ENCODE results near the gene NUF2.
"Not testable (repeated sequence)": the region's sequence is repeated elsewhere in the genome, so short reads cannot be mapped to it uniquely, and the experiment has no call there.

Gene NUF2

GRCh38 chr1:163290025-163290640, 31.6 kb upstream of the NUF2 start:
- no peak overlapping the region for H3K4me3 ChIP-seq (ENCODE audit: low read length)
- no peak overlapping the region for H3K4me2 ChIP-seq (ENCODE audit: low read length)

DNA sequence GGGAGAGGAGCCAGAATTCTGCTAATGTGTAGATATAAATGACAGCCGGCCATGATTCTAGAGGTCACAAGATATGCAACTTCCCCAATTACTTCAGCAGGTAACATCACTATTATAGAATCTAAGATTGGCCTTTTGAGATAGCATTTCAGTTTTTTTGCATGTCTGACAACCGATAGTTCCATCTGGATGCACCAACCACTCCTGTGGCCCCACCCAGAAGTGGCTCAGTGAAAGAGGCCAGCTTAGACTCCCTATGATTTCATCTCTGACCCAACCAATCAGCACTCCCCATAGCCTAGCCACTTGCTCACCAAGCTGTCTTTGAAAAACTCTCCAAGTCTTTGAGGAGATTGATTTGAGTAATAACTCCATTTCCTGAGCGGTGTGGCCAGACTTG, 30.3 kb upstream of the NUF2 start:
- Histone ChIP-seq H3K4me2 (ENCODE audit: low read length) (no peak overlapping the region), H3K79me2 (ENCODE audit: low read length) (no peaks in the 10 kb centered on the region), H3K4me3 (ENCODE audit: low read length) (no peak overlapping the region), H3K36me3 (replicated peaks; ENCODE audit: low read depth, low read length) (no peaks in the 10 kb centered on the region), H3K9me3 (ENCODE audit: insufficient read depth, low read length) (no peaks in the 10 kb centered on the region), H3K9ac (ENCODE audit: low read length) (no peak overlapping the region), H2AFZ (ENCODE audit: low read depth, low read length) (no peak overlapping the region), H4K20me1 (ENCODE audit: insufficient read depth, low read length) (no peaks in the 10 kb centered on the region), H3K27ac (ENCODE audit: low read length) (no peak overlapping the region), H3K27me3 (ENCODE audit: low read depth, low read length) (no peaks in the 10 kb centered on the region), H3K4me1 (ENCODE audit: low read length) (no peaks in the 10 kb centered on the region)
- no peak for TF ChIP-seq EZH2phosphoT487 (IDR thresholded peaks at IDR 0.05; ENCODE audit: low read depth)
- TF ChIP-seq, protein P1, sequence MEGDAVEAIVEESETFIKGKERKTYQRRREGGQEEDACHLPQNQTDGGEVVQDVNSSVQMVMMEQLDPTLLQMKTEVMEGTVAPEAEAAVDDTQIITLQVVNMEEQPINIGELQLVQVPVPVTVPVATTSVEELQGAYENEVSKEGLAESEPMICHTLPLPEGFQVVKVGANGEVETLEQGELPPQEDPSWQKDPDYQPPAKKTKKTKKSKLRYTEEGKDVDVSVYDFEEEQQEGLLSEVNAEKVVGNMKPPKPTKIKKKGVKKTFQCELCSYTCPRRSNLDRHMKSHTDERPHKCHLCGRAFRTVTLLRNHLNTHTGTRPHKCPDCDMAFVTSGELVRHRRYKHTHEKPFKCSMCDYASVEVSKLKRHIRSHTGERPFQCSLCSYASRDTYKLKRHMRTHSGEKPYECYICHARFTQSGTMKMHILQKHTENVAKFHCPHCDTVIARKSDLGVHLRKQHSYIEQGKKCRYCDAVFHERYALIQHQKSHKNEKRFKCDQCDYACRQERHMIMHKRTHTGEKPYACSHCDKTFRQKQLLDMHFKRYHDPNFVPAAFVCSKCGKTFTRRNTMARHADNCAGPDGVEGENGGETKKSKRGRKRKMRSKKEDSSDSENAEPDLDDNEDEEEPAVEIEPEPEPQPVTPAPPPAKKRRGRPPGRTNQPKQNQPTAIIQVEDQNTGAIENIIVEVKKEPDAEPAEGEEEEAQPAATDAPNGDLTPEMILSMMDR (IDR thresholded peaks at IDR 0.05; ENCODE audit: low read depth, low read length): no peak

More at GRCh38 chr1:163290025-163290640, 31.6 kb upstream of the NUF2 start:
- H3K79me2 ChIP-seq (ENCODE audit: low read length): no peaks in the 10 kb centered on the region
- no peak overlapping the region for H3K9ac ChIP-seq (ENCODE audit: low read length)
- H4K20me1 ChIP-seq (ENCODE audit: insufficient read depth, low read length): no peaks in the 10 kb centered on the region
- H2AFZ ChIP-seq (ENCODE audit: low read depth, low read length): no peak overlapping the region
- H3K27ac ChIP-seq (ENCODE audit: low read length): no peak overlapping the region
- H3K27me3 ChIP-seq (ENCODE audit: low read depth, low read length): no peaks in the 10 kb centered on the region
- H3K36me3 ChIP-seq (replicated peaks; ENCODE audit: low read depth, low read length): no peaks in the 10 kb centered on the region
- no peaks in the 10 kb centered on the region for H3K9me3 ChIP-seq (ENCODE audit: insufficient read depth, low read length)
- H3K4me1 ChIP-seq (ENCODE audit: low read length): peaks cover under 1% of the 10 kb centered on the region
- TF ChIP-seq, protein P1 (IDR thresholded peaks at IDR 0.05; ENCODE audit: low read depth, low read length): no peak
- no peak for TF ChIP-seq EZH2phosphoT487 (IDR thresholded peaks at IDR 0.05; ENCODE audit: low read depth)

- not testable (repeated sequence) for H3K36me3 ChIP-seq (replicated peaks; ENCODE audit: low read depth, low read length); H3K4me3 ChIP-seq (ENCODE audit: low read length); H2AFZ ChIP-seq (ENCODE audit: low read depth, low read length); H3K4me1 ChIP-seq (ENCODE audit: low read length); H3K27me3 ChIP-seq (ENCODE audit: low read depth, low read length); H3K4me2 ChIP-seq (ENCODE audit: low read length); H3K9me3 ChIP-seq (ENCODE audit: insufficient read depth, low read length); H4K20me1 ChIP-seq (ENCODE audit: insufficient read depth, low read length); H3K27ac ChIP-seq (ENCODE audit: low read length); H3K9ac ChIP-seq (ENCODE audit: low read length); H3K79me2 ChIP-seq (ENCODE audit: low read length)
Observed at GRCh38 chr1:163292153-163292552, 29.6 kb upstream of the NUF2 start.

DNA sequence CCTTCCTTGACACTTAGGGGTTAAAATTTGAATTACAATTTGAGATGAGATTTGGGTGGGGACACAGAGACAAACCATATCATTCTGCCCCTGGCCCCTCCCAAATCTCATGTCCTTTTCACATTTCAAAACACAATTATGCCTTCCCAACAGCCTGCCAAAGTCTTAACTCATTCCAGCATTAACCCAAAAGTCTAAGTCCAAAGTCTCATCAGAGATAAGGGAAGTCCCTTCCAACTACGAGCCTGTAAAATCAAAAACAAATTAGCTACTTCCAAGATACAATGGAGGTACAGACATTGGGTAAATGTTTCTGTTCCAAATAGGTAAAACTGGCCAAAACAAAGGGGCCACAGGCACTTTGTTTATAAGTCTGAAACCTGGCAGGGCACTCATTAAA, 28.3 kb upstream of the NUF2 start:
- not testable (repeated sequence) for H3K27ac ChIP-seq (ENCODE audit: low read length); H2AFZ ChIP-seq (ENCODE audit: low read depth, low read length); H4K20me1 ChIP-seq (ENCODE audit: insufficient read depth, low read length); H3K9me3 ChIP-seq (ENCODE audit: insufficient read depth, low read length); H3K4me2 ChIP-seq (ENCODE audit: low read length); H3K4me3 ChIP-seq (ENCODE audit: low read length); H3K36me3 ChIP-seq (replicated peaks; ENCODE audit: low read depth, low read length); H3K27me3 ChIP-seq (ENCODE audit: low read depth, low read length); H3K9ac ChIP-seq (ENCODE audit: low read length); H3K4me1 ChIP-seq (ENCODE audit: low read length); H3K79me2 ChIP-seq (ENCODE audit: low read length)

GRCh38 chr1:163295949-163296348, 25.8 kb upstream of the NUF2 start:
- Histone ChIP-seq H3K27ac (ENCODE audit: low read length) (no peak overlapping the region), H3K27me3 (ENCODE audit: low read depth, low read length) (no peaks in the 10 kb centered on the region), H3K36me3 (replicated peaks; ENCODE audit: low read depth, low read length) (peaks cover 11% of the 10 kb centered on the region), H3K79me2 (ENCODE audit: low read length) (no peaks in the 10 kb centered on the region), H3K9ac (ENCODE audit: low read length) (no peak overlapping the region), H3K4me3 (ENCODE audit: low read length) (no peak overlapping the region), H2AFZ (ENCODE audit: low read depth, low read length) (no peak overlapping the region), H4K20me1 (ENCODE audit: insufficient read depth, low read length) (no peaks in the 10 kb centered on the region), H3K9me3 (ENCODE audit: insufficient read depth, low read length) (no peaks in the 10 kb centered on the region), H3K4me2 (ENCODE audit: low read length) (no peak overlapping the region), H3K4me1 (ENCODE audit: low read length) (no peaks in the 10 kb centered on the region)
- TF ChIP-seq, protein P1 (IDR thresholded peaks at IDR 0.05; ENCODE audit: low read depth, low read length): no peak
- TF ChIP-seq EZH2phosphoT487 (IDR thresholded peaks at IDR 0.05; ENCODE audit: low read depth): no peak

Data from OCI-LY3 (cell line).